Tongue (tissue), 2 donors: ENCODE measurements around the gene HOXC5. TPM values are rescaled to one million over a fixed set of nuclear protein-coding genes. Genes with fewer than 3 reads are reported as not detected.

Source experiments
- DNase-seq: peaks from one replicate; pipeline ENCODE4 v3.0.0-alpha.2; 2015
- total RNA-seq: library from RNA; depleted of rRNA; stranded (reverse); fragments of >200 nt; gene quantifications from one replicate; pipeline ENCODE4 v1.2.3, GENCODE V29; 2014

The HOXC5 gene
- total RNA-seq, 1 donor from 2014 or later = not detected

DNA sequence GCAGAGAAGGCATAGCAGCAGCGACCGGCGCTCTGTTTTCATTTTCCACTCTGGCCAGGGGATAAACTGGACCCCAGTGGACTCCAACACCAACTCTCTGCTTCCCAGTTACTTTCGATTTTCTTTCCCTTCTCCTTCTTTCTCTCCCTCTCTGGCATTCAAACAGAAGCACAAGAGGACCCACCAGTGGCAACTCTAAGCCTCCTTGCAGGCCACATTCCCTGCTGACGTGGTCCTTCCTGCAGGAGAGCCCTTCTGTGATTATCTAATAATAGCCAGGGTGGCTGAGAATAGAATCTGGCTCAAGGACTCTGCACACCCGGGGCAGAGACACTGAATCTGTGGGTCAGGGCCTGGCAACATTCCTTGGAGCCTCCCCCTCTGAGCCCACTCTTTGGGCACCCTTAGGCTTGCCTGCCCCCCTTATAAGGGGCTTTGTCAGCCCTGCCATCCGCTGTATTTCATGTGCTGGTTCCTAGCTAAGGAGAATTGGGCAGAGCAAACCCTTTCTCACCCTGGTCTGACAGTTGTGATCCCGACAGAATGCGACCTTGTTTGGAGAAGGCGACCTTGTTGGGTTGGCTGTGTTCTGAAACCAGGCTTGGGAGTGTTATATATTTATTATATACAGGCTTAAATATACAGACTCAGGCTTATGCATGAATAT, 12.8 kb upstream of the HOXC5 start:
- DNase-seq = peak; percentile 50

DNA sequence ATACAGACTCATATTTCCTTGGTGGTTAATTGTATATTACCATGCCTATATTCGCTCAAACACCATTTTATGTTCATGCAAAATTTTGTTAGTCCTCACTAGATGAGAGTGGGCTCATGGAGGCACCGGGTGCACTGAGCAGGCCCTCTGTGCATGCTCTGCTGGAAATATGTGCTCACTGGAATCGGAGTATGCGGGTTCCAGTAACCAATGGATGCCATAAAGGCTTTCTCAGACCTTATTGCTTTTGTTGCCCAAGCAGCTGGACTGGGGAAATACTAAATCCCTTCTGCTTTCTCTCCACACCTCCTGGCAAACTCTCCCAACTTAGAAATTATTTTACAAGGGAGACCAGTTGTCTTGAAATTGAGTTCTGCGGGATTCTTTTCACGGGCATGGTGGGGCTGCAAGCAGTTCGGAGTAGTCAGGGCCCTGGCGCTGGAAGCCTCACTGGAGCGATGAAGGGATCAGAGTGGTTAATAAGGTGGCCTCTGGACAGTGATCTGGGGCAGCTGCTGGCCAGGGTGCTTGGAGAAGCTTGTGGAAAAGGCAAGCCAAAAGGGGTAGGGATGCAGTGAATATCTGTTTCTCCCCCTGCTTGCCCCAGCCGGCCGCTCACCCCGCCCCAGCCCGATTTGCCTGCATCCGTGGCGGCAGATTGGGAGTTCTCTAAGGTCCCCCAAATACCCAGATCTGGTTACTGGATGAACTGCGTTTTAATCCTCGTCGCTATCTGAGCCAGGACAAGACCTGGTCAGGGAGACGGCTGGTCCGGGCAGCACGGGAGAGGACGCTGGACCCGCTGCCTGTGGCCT, 12.1 kb upstream of the HOXC5 start:
- DNase-seq = no peak

DNA sequence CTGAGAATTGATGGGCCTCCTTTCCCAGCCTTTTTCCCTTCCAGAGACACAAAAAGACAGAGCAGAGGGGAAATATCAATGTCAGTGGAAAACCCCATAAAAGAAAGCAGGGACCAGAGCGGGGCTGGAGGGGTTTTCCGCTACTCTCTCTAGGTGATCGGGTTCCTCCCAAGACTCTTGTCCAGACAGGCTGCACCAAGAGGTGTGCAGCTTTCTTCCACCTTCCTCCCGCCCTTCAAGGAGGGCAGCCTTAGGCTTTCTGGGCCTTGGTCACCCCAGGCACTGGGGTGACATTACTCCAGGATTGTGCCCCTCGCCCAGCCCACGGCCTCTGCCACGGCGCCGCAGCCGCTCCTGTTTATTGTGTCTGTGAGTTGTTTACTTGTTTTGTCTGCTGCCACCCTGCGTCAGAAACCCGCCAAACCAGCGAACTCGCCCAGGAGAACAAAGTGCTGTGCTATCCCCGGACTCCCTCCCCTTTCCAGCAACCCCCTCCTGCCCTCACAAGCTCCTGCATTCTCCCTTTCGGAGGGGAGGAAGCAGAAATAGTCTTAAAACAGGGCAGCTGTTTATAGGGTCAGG, 11.3 kb upstream of the HOXC5 start:
- DNase-seq = no peak

DNA sequence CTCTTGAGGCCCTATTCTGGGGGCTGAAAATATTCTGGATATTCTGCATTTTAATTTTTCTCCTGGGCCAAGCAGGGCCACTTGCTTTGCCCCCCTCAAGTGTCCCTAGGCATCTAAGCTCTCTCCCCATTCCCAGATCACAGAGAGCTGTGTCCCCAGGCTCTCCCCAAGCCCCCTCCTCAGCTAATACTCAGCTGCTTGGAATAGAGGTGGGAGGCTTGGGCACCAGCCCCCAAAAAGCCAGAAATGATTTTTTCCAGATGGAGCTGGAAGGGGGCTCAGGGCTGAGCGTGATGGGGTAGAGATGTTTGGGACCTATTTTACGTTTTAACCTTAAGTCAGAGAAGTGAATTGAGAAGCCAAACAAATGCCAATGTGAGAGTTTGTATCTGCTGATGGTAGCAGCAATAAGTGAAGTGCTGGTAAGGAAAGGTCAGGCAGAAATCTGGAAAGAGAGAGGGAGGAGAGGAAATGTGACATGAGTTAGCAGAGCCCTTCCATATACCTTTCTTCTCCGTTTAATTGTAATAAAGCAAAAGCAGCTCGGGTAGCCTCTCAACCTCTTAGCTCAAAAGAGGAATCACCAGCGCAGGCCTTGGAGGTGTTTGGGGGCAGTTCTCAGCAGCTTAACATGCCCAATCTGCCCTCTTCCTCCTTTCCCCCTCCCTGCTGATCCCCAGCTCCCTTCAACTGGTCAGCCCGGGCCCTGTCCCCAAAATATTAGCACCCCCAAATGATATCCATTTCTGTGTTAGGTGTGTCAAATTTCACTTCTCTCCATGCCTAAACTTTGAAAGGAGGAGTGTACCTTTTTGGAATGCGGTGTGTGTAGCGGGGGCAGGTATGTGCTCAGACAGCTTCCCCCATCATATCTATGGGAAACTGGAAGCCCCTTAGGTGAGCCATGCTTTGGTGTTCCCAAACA, 9.6 kb upstream of the HOXC5 start:
- DNase-seq = no peak

DNA sequence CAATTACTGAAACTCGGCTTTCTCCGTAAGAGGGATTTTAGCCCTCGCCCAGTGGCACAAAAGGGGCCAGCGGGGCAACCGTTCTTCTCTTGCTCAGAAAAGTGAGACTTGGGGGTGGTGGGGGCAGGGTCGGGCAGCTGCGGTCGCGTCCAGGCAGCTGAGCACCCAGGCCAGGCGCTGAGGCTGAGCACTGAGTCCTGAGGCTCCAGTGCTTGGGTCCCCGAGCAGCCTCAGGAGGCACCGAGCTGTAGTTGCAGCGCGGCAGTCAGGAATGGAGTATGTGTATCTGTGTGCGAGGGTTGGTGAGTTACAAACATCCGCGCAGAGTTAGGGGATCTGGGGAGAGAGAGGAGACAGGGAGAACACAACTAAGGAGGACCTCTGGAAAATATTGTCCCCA, 8.7 kb upstream of the HOXC5 start:
- DNase-seq = no peak

DNA sequence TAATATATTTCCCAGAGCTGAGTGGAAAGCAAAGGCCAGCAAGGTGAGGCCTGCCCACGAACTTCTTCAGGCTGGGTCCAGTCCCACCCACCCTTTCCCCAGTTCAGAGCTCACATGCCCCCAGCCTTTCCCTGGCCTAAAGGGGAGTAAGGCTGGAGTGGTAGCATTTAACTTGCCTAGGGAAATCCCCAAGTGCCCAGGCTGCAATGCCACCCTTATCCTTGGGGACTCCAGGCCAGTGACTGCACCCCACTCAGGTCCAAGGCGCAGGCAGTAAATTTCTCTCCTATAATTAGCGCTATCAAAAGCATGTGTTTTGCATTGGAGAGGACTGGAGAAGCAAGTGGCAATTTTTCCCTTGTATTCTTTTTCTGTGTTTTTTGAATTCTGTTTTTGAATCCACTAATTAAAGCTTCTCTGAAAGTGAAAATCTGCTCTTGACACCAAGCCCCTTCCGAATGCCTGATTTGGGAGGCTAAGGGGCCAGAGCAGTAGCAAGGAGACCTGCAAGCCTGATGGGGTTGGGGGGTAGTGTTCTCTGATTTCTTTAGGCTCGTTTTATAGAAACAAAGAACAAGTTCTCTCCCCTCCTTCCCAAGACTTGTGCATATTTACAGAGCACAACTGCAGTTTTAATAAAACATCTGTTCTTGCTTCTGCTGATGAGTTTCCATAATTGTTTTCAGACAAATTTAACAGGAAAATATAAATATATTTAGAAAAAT, 8.1 kb upstream of the HOXC5 start:
- DNase-seq = no peak

DNA sequence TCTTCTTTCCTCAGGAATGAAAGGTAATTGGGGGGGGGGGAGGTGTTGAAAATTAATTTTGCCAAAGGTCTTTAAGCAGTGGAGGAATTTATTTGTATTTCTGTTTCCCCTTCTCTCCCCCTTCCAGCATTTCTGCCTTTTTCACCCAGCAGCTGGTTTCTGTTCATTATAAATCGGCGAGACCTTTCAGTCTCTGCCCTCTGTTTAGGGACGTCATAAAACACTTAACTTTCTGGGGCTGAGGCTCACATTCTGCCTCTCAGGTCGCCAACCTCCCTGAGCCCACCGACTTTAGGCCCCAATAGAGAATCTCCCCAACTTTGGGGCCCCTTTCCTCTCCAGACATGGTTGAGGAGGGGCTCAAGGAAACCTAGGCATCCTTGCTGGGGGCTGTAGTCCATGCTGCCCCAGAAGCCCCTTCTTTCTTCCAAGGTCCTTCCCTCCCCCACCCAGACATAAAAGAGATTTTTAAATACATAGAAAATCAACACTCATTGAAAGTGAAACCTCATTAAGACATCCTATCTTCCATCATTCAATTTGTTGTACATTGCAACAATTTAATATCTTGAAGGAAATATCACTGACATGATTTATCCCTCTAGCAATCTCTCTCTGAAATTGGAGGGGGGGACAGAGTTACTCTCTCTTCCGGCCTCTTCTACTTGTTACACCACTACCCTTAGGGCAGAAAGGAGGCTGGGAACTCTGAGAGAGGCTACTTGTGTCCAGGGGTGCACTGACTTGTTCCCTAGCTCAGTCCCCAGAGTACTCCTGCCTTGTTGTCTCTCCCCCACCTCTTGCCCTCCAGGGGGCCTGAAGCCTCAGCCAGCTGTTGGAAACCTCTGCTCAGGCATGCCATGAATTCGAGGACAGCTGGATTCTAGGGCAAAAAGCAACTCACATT, 7.1 kb upstream of the HOXC5 start:
- DNase-seq = no peak

DNA sequence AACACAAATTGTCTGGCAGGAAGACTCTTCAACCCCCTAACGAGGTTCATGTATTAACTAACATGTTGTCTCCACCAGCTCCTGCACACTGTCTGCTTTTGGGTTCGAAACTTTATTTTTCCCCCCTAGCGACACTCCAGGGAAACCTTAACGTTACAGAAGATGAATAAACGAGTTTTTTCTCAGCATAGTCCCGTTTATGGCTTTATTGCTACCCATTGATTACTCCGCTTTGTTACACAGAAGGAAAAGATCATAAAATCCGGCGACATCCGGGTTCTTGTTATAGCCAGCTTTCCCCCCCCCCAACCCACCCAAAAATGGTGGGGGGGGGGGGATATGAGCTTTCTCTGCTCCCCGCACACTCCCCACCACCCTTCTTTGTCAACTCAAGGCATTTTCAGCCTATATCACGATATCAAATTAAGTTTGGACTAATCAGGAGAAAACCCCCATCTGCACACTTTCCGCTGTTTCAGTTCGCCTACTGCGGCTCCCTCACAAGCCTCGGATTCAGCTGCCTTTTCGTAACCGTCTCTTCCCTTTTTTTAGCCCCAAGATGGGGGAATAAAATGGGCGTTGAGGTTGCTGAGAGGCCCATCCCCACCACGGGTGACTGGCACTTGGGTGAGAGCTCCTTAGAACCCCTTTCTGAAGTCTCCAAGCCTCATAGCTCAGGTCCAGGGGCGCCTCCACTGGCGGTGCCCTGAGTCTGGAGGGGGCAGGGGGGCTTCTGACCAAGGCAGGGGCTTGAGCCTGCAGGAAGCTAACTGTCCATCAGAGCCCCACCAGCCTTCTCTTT, 6.0 kb upstream of the HOXC5 start:
- no peak for DNase-seq

DNA sequence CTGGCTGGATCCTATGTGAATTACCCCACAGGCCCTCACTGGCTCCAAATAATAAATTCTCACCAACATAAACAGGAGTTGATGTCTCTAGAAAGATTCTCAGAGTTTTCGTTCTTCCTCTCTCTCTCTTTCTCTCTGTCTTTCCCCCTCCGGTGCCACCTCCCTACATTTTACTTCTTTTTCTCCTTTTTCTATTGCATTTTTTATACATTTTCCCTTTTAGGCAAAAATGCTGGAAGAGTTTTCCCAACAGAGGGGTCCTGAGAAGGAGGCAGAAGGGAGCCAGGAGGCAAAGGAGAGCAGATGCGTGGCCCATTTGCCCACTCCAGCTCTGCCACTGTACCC, 5.4 kb upstream of the HOXC5 start:
- no peak for DNase-seq

DNA sequence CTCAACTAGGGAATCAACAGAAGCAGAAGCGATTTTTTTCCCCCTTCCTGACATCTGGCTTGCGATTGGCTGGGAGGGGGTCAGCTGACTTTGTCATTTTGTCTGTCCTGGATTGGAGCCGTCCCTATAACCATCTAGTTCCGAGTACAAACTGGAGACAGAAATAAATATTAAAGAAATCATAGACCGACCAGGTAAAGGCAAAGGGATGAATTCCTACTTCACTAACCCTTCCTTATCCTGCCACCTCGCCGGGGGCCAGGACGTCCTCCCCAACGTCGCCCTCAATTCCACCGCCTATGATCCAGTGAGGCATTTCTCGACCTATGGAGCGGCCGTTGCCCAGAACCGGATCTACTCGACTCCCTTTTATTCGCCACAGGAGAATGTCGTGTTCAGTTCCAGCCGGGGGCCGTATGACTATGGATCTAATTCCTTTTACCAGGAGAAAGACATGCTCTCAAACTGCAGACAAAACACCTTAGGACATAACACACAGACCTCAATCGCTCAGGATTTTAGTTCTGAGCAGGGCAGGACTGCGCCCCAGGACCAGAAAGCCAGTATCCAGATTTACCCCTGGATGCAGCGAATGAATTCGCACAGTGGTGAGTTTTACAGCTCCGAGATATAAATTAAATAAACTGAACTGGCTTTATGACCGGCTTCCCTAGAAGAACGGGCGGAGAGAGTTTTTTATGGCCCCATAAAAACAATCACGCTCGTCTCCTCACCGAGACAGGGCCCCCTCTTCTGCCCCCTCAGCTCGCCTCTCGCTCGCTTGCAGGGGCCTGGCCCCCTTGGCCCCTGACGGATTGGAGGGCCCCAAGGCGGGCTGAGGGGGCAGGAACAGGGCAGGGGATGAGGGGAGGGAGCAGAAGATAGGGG, 4.3 kb upstream of the HOXC5 start, which contains the start of gene HOXC6:
Gene HOXC6 (plus strand): TSS at position 127 of the 888 bp plus-strand sequence. CDS start 82 bp downstream, at position 209.
- DNase-seq = no peak

DNA sequence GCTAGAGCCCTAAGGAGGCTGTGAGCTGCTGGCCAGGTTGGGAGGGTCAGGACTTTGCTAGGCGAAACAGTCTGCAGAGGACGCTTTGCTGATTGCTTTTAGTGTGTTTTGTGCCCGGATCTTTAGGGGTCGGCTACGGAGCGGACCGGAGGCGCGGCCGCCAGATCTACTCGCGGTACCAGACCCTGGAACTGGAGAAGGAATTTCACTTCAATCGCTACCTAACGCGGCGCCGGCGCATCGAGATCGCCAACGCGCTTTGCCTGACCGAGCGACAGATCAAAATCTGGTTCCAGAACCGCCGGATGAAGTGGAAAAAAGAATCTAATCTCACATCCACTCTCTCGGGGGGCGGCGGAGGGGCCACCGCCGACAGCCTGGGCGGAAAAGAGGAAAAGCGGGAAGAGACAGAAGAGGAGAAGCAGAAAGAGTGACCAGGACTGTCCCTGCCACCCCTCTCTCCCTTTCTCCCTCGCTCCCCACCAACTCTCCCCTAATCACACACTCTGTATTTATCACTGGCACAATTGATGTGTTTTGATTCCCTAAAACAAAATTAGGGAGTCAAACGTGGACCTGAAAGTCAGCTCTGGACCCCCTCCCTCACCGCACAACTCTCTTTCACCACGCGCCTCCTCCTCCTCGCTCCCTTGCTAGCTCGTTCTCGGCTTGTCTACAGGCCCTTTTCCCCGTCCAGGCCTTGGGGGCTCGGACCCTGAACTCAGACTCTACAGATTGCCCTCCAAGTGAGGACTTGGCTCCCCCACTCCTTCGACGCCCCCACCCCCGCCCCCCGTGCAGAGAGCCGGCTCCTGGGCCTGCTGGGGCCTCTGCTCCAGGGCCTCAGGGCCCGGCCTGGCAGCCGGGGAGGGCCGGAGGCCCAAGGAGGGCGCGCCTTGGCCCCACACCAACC, 3.1 kb upstream of the HOXC5 start:
- DNase-seq = no peak

DNA sequence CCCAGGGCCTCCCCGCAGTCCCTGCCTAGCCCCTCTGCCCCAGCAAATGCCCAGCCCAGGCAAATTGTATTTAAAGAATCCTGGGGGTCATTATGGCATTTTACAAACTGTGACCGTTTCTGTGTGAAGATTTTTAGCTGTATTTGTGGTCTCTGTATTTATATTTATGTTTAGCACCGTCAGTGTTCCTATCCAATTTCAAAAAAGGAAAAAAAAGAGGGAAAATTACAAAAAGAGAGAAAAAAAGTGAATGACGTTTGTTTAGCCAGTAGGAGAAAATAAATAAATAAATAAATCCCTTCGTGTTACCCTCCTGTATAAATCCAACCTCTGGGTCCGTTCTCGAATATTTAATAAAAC, 2.4 kb upstream of the HOXC5 start:
- no peak for DNase-seq

DNA sequence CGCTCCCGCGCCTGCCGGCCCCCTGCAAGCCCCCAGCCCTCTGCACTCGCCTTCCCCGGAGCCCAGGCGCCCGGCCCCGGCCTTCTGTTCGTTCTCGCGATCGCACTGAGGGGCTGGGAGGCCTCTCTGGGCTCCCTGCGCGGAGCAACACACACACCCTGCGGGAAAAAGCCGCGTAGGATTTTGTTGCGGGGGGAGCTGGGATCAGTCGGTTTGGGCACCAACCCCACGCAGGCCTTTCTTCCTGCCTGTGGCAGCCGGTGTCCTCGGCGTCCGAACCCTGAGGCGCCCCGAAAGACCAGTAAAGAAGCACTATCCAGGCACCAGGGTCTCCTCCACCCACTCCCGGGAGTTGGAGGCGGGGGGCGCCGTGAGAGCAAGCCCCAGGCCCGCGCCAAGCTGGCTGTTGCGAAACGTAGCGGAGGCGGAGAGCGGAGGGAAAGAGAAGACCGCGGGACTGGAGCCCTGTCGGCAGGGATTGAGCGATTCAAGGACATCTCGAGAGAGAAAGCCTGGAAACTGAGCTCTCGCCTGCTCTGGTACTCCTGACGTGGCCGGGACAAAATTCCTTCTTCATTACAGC, 1.9 kb upstream of the HOXC5 start:
- DNase-seq = no peak

DNA sequence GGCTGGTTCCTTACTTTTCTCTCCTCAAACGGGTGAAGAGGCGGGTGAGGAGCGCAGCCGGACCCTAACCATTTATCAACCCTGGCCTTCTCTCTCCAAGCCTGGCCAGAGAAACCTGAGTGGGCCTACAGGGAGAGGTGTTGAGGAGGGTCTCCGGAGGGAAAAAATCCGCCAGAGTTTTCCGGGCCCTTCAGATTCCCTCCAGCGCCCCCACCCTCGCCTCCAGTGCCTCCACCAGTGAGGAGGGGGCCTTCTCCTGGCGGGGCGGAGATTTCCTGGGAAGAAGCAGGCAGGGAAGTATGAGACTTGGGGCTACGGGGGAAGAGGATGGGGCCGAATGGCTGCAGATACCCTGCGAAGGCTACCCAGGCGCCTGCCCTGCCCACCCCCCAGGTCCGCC, 1.4 kb upstream of the HOXC5 start:
- no peak for DNase-seq

DNA sequence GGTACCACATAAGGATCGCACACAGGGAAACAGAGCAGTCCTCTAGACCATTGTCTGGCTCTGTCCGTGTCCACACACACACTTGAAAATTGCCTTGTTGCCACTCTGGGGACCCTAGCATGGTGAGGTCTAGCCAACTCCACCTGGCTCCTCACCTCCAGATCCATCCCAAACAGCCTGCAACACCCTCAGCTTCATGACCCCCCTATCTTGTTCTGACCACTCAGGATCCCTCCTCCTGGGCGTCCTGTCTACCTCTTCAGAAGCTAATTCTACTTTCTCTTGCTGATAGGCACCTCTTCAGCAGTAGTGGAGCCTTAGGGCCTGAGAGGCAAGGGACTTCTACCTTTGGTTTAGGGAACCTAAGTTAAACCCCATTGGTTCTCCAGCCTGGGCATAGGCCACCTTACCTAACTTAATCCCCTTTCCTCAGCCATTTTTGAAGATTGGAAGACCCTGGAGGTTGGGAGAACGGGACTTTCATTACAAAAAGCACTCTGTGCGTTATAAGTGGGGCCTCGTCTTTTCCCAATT, 697 bp upstream of the HOXC5 start:
- no peak for DNase-seq

DNA sequence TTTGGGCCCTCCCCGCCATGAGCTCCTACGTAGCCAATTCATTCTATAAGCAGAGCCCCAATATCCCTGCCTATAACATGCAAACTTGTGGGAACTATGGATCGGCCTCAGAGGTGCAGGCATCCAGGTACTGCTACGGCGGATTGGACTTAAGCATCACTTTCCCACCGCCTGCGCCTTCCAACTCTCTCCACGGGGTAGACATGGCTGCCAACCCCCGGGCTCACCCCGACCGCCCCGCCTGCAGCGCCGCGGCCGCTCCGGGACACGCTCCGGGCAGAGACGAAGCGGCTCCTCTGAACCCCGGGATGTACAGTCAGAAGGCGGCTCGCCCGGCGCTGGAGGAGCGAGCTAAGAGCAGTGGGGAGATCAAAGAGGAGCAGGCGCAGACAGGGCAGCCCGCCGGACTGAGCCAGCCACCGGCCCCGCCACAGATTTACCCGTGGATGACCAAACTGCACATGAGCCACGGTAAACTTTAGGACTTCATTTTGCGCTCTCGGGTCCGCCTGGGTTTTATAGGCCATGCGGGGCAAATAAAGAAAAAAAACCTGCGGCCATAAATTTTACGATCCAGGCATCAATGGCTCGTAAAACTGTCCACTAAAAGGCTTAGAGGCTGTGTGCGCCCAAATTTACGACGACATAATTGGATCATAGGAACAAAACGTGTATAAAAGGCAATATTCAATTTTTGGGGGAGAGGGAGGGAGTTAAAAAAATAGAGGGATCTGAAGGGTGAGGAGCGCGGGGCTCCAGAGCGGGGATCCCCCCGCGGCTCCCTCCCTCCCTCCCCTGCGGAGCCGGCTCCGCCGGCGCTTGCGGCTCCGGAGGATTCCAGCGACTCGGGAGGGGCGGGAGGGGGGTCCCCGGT, 493 bp downstream of the HOXC5 start:
- no peak for DNase-seq
